ENCODE data around the gene FITM1.

The FITM1 gene, protein sequence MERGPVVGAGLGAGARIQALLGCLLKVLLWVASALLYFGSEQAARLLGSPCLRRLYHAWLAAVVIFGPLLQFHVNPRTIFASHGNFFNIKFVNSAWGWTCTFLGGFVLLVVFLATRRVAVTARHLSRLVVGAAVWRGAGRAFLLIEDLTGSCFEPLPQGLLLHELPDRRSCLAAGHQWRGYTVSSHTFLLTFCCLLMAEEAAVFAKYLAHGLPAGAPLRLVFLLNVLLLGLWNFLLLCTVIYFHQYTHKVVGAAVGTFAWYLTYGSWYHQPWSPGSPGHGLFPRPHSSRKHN

DNA sequence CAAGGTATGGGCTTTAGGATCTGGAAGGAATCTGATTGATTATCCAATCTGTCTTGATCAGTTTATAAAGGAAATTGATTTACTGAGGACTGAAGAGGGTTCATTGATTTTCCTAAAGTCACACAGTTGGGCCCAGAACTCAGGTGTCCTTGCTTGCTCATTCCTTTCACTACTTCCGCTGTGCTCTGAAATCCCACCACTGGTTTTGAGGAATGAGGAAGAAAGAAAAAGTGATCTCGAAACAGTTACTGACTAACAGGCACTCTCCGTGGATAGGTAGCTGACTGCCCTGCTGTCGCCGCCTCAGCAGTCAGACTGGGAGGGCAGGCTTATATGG, at the start of gene FITM1:
TSS of gene FITM1 (plus strand) at position 280 of the 337 bp plus-strand sequence. CDS start 905 bp downstream, outside the sequence.
- no peak for DNase-seq

GRCh38 chr14:24080888-24081738, 49.3 kb upstream of the FITM1 start:
- peak; percentile 98 to 99 for DNase-seq

- DNase-seq = peak; percentile 89 to 90
Measured at GRCh38 chr14:24081739-24082211, 48.7 kb upstream of the FITM1 start.

- no peak for DNase-seq
Measured at GRCh38 chr14:24082411-24083080, 47.9 kb upstream of the FITM1 start.

DNA sequence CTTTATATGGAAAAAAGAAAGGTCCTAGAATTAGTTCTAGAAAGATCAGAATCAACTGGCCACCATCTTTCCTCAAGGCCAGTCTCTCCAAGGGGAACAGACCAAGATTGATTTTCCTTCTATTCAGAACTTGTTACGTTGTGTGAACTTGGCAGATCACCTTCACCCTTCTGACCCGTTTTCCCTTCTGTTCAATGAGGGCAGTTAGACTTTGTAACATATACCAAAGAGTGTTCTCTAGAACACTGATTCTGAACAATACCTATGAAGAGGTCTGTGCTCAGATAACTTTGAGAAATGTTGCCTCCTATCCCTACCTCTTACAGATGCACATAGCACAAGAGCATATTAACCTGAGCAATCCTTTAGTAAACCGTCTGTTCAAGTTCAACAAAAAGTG, 47.0 kb upstream of the FITM1 start:
- DNase-seq = no peak

- DNase-seq = no peak
Measured at GRCh38 chr14:24084440-24084839, 46.0 kb upstream of the FITM1 start.

DNA sequence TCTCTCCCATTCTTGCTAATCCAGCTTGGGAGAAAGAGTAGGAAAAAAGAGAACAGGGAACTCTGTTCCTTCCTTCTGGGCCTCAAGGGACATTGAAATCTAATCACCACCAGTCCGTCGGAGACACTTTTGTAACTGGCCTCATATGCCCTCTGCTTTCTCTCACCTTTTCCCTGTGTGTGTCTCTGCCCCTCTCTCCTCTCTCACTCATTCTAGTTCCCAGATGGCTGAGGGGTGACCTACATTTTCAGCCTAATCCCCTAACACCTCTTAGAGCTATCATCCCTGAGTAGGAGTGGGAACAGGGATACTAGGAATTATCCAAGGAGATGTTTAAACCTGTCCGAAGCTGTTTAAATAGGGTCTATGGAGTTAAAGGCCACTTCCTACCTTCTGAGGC, 45.2 kb upstream of the FITM1 start:
- DNase-seq = peak; percentile 93 to 97

- DNase-seq = peak; percentile 85 to 96
Measured at GRCh38 chr14:24086193-24086955, 44.1 kb upstream of the FITM1 start.

- no peak for DNase-seq
Measured at GRCh38 chr14:24087004-24087403, 43.5 kb upstream of the FITM1 start.

DNA sequence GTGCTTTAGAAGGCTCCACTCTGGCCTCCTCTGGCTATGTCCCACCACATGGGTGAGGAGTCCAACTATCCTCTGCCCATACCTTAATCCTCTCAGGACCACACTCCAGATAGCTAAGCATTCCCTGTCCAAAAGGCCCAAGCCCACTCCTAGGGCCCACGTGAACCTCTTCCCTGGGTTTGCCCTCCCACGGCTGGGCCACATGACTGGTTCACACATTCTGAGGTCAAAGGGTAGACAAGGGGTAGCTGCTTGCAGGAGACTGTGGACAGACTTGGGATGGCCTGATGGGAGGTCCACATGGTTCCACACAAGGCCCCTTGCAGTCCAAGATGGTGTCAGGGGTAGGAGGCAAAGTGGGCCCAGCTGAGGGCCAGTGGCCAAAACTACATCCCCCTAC, 42.4 kb upstream of the FITM1 start:
- DNase-seq = no peak

DNA sequence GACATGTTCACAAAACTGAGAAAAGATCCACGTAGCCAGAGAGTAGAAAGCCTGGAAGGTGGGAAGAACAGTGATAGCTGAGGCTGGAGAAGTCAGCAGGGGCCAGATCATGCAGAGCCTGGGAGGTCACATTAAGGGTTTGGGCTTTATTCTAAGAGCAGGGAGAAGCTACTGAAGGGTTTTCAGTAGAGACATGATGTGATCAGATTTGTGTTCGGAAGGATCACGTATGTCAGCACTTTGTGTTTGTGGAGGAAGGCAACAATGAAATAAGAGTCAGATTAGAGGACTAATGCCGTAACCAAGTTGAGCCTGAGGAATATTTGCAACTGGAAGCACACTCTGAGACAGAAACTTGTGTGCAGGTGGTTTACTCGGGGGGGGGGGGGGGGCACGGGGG, 40.6 kb upstream of the FITM1 start:
- DNase-seq = no peak

- no peak for DNase-seq
Measured at GRCh38 chr14:24092110-24092504, 38.4 kb upstream of the FITM1 start.

DNA sequence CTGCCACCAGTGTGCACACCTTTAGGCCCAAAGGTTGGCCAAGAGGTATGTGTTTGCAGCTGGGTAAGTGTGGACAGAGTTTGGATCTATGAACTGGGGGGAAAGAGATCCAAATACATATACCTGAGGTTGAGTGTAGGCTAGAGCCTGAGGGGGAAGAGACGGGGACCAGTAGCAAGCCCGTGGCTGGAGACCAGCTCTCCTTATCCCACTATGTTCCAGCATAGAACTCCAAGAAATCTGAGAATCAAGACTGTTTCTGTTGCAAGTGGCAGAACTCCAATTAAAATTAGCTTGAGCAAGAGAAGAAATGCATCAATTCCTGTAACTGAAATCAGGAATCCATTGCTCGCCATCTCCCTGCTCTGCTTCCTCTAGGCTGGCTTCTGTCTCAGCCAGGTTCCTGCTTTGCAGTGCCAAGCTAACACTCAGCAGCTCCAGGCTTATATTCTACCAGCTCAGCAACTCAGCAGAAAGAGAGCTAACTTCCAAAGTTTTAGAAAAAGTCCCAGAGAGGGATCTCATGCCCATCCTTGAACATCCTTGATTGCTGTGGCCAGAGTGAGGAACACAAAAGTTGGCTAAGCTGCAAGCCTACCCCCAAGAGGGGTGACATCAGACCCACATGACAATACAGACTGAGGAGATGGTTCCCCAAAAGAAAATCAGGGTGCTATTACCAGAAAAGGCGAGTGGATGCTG, 37.8 kb upstream of the FITM1 start:
- no peak for DNase-seq

GRCh38 chr14:24093207-24093900, 37.1 kb upstream of the FITM1 start:
- DNase-seq = no peak

DNA sequence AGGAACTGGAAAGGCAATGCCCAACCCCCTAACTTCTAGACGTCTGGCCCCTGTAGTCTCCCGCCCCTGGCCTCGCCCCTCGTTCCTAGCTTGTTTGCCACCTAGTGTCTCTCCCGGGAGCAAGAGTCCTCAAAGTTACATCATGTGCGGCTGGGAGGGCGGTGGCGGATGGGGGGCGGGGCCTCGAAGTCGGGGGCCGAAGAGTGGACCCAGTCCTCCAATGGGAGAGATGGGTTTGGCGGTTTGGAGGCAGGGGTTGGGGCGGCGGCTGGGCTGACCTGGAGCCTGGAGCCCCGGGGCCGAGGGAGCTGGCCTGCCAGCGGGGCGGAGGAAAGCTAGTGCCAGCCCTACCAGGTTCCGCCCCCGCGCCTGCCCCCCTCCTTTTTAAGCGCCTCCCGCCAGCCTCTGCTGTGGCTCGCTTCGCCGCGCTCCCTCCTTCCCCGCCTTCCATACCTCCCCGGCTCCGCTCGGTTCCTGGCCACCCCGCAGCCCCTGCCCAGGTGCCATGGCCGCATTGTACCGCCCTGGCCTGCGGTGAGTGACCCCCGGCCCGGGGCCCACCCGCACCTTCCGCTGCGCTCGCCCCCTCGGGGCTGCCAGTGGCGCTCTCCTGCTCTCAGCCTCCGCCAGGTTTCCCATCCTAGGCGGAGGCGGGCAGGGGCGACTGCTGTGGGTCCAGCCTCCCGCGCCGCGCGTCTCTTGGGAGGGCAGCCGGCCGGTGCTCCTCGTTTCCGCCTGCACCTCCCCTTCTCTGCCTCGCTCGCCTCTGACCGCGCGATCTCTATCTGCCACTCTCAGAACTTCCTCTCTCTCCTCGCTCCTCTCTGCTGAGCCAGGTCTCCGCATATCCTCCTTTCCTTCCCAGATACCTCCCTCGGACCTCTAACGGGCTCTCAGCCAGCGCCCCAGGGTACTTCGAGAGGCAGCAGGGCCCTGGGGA, 36.3 kb upstream of the FITM1 start, which contains the start of gene PCK2:
TSS of gene PCK2 (plus strand) at position 411 of the 940 bp plus-strand sequence. CDS start at position 506, 95 bp downstream.
- DNase-seq = peak; percentile 95 to 98

DNA sequence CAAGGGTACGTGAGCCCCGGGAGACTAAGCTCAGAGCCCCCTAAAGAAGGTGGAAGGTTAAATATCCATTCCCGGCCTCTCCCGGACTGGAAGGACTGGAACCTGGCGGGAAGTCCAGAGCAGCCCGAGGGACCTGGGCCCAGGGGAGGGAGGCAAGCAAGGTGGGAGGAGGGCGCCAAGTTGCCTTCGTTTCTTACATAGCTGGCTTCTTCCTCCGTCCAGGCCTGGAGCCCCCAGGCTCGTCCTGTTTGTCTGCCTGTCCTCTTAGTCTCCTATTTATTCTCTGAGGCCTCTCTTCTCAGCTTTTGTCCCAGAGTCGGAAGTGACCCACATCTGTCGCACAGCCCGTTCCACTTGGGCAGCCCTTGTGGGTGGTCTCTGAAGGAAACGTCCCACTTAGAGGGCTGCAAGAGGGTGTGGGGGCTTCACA, 35.6 kb upstream of the FITM1 start:
- peak in 1 of 2 experiments; percentile 63 for DNase-seq

DNA sequence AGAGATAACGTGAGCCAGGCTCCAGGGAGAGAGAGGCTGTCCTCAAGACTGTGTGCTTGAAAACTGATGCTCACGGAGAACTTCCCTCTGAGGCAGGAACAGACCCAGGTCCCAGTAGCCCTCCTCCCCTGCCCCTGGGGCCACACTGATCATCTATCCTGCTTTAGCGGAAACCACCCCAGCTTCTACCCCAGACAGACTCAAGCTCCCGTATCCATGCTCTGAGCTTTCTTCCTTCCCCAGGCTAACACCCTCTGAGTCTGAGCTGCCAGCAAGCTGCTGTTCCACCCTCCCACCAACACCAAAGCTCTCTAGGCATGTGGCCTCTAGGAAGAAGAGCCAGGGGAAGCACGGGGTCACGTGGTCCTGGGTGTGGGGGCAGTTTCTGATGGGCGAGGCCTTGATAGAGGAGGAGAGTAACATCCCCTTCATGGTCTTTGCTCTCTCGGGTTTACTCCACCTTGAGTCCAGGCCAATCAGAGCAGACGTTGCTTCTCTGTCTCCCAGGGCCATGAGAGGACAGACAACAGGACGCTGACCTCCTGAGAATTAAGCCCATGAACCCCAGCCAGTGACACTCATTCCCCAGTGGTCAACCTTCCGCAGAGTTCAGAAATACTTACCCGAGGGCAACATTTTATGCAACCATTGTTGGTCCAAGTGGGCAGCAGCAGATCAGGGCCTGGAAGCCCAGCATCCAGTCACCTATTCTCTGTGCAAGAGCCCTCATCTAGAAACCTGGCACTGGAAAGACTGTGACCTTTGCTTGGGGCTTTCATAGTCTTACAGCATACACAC, 35.0 kb upstream of the FITM1 start:
- peak in 1 of 2 experiments; percentile 51 for DNase-seq

DNA sequence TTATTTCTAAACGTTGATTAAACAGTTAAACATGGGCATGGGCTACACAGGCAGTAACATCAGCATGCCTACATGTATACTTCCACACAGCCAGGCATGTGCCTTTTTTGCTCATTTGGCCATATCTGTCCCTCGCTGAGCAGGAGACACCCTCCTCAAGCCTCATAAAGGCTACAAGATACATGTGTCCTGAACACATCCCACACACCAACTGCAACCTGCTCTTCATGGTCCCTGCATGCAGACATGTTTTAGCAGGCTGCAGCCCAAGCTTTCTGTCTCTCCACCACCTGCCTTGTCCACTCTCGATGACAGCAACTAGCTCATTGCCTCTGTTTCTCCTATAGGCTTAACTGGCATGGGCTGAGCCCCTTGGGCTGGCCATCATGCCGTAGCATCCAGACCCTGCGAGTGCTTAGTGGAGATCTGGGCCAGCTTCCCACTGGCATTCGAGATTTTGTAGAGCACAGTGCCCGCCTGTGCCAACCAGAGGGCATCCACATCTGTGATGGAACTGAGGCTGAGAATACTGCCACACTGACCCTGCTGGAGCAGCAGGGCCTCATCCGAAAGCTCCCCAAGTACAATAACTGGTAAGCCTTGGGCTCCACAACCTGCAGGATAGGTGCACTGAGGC, 33.8 kb upstream of the FITM1 start:
- DNase-seq = no peak
